GM10248 (cell line): Measurements from ENCODE around the gene PIK3CD.

Source experiments
- CTCF ChIA-PET: fragments of 300-600 bp; sonication (Branson Sonifier 250); formaldehyde crosslinking; extraction: SDS; loops from one replicate; lab custom pipeline; 2021; ENCODE audit warnings: antibody characterized with exemption; lab: Yijun Ruan, JAX
- POLR2A ChIA-PET: fragments of 350-650 bp; sonication (Branson Sonifier 250); formaldehyde crosslinking; extraction: SDS; loops from one replicate; lab custom pipeline; 2020; ENCODE audit warnings: antibody characterized with exemption; lab: Yijun Ruan, JAX
- DNase-seq: peaks from one replicate; pipeline ENCODE4 v3.0.0; 2012; ENCODE audit errors: extremely low spot score
- CTCF ChIP-seq: IDR thresholded peaks from 2 replicates; pipeline ENCODE4 v1.5.1; 2012; ENCODE audit warnings: mild to moderate bottlenecking, low read depth; ENCODE audit errors: extremely low read depth, missing control alignments, control extremely low read depth

PIK3CD gene

GRCh38 chr1:9628541-9629444 is 22.7 kb upstream of the PIK3CD start:
- no peak for TF ChIP-seq CTCF
- CTCF ChIA-PET: interaction anchor here (1.1 to 8.9 kb wide), 21 partner anchors 11 to 286 kb away, joined by 3 to 117 read pairs (median 7); partner anchors contain the start of genes PIK3CD and TMEM201
- POLR2A ChIA-PET: interaction anchor here (0.5 to 4.1 kb wide), 9 partner anchors 8 to 98 kb away, joined by 3 to 26 read pairs (median 3); no protein-coding TSS in a partner anchor
- DNase-seq: peak; percentile 78

GRCh38 chr1:9629445-9630201 is 21.9 kb upstream of the PIK3CD start:
- DNase-seq: peak; percentile 82

GRCh38 chr1:9630331-9631111 is 21.0 kb upstream of the PIK3CD start:
- ChIA-PET CTCF (interaction anchor here (0.9 to 8.9 kb wide), 10 partner anchors 9 to 135 kb away, joined by 3 to 117 read pairs (median 5); partner anchors contain the start of gene PIK3CD), POLR2A (interaction anchor here (0.6 to 4.1 kb wide), 2 partner anchors 23 to 89 kb away, joined by 3 to 26 read pairs; no protein-coding TSS in a partner anchor)
- peak; percentile 20 for DNase-seq
- TF ChIP-seq CTCF: no peak

More at GRCh38 chr1:9629445-9630201, 21.9 kb upstream of the PIK3CD start:
- ChIA-PET POLR2A (interaction anchor here (0.5 to 4.1 kb wide), 6 partner anchors 9 to 39 kb away, joined by 3 to 26 read pairs (median 3); no protein-coding TSS in a partner anchor), CTCF (interaction anchor here (1.0 to 8.9 kb wide), 13 partner anchors 10 to 134 kb away, joined by 3 to 117 read pairs (median 18); partner anchors contain the start of gene PIK3CD)
- TF ChIP-seq CTCF: no peak

GRCh38 chr1:9631613-9632012 is 19.9 kb upstream of the PIK3CD start:
- CTCF ChIA-PET: interaction anchor here (0.9 to 8.9 kb wide), 4 partner anchors 12 to 89 kb away, joined by 3 to 117 read pairs (median 6); partner anchors contain the start of gene PIK3CD
- POLR2A ChIA-PET: interaction anchor here (0.6 to 4.1 kb wide), 2 partner anchors 22 to 35 kb away, joined by 3 to 26 read pairs; no protein-coding TSS in a partner anchor
- TF ChIP-seq CTCF: no peak
- DNase-seq: no peak

- POLR2A ChIA-PET: no interaction called here
- CTCF ChIA-PET: interaction anchor here (0.7 to 8.9 kb wide), 2 partner anchors 10 to 20 kb away, joined by 4 to 117 read pairs; partner anchors contain the start of gene PIK3CD
- TF ChIP-seq CTCF: no peak
- DNase-seq: no peak
Observed at GRCh38 chr1:9633493-9633892, 18.0 kb upstream of the PIK3CD start.
